ENCODE data around the gene ITPR2.
"Not testable (repeated sequence)": the region's sequence is repeated elsewhere in the genome, so short reads cannot be mapped to it uniquely, and the experiment has no call there.

Gene ITPR2

GRCh38 chr12:26551385-26551784 is 281.6 kb downstream of the ITPR2 start:
- DNase-seq: no peak

- DNase-seq: no peak
Measured at GRCh38 chr12:26548227-26548626, 284.8 kb downstream of the ITPR2 start.

- DNase-seq: no peak
Measured at GRCh38 chr12:26546535-26547314, 286.3 kb downstream of the ITPR2 start.

- DNase-seq: no peak
Measured at GRCh38 chr12:26539131-26539530, 293.9 kb downstream of the ITPR2 start.

- no peak for DNase-seq
Measured at GRCh38 chr12:26537651-26538050, 295.3 kb downstream of the ITPR2 start.

GRCh38 chr12:26537126-26537525 is 295.9 kb downstream of the ITPR2 start:
- no peak for DNase-seq

GRCh38 chr12:26535826-26536225 is 297.2 kb downstream of the ITPR2 start:
- no peak for DNase-seq

- no peak for DNase-seq
Measured at GRCh38 chr12:26534071-26534470, 298.9 kb downstream of the ITPR2 start.

- no peak for DNase-seq
Measured at GRCh38 chr12:26533211-26533610, 299.8 kb downstream of the ITPR2 start.

- DNase-seq: no peak
Measured at GRCh38 chr12:26530461-26530860, 302.5 kb downstream of the ITPR2 start.

- DNase-seq: no peak
Measured at GRCh38 chr12:26528943-26529342, 304.1 kb downstream of the ITPR2 start.

GRCh38 chr12:26527682-26528081 is 305.3 kb downstream of the ITPR2 start:
- DNase-seq: no peak

GRCh38 chr12:26524862-26525465 is 308.0 kb downstream of the ITPR2 start:
- no peak for DNase-seq

GRCh38 chr12:26523708-26524150 is 309.3 kb downstream of the ITPR2 start:
- DNase-seq: no peak

GRCh38 chr12:26520869-26521268 is 312.1 kb downstream of the ITPR2 start:
- no peak for DNase-seq

- no peak for DNase-seq
Measured at GRCh38 chr12:26520109-26520508, 312.9 kb downstream of the ITPR2 start.

GRCh38 chr12:26519462-26519861 is 313.5 kb downstream of the ITPR2 start:
- DNase-seq: no peak

- not testable (repeated sequence) for DNase-seq
Measured at GRCh38 chr12:26517320-26517719, 315.7 kb downstream of the ITPR2 start.

- DNase-seq: no peak
Measured at GRCh38 chr12:26514364-26514763, 318.6 kb downstream of the ITPR2 start.

GRCh38 chr12:26513363-26514043 is 319.5 kb downstream of the ITPR2 start:
- no peak for DNase-seq

- DNase-seq: no peak
Measured at GRCh38 chr12:26512213-26512612, 320.8 kb downstream of the ITPR2 start.

- DNase-seq: no peak
Measured at GRCh38 chr12:26510354-26510674, 322.7 kb downstream of the ITPR2 start.

GRCh38 chr12:26507613-26508012 is 325.4 kb downstream of the ITPR2 start:
- no peak for DNase-seq

- no peak for DNase-seq
Measured at GRCh38 chr12:26499979-26500640, 332.9 kb downstream of the ITPR2 start.

All from stimulated activated CD4-positive, alpha-beta T cell treated with anti-CD3 and anti-CD28 coated beads, Interleukin-4, amount 100 ng/mL, for 1 hour (primary cell).